ENCODE data around the gene APOL1. TPM values are rescaled to one million over a fixed set of nuclear protein-coding genes. Genes with fewer than 3 reads are reported as not detected.

The APOL1 gene
- total and polyA plus RNA-seq, 3 experiments from 2014 or later = 25.6 to 34.3 (median 32.8) TPM

DNA sequence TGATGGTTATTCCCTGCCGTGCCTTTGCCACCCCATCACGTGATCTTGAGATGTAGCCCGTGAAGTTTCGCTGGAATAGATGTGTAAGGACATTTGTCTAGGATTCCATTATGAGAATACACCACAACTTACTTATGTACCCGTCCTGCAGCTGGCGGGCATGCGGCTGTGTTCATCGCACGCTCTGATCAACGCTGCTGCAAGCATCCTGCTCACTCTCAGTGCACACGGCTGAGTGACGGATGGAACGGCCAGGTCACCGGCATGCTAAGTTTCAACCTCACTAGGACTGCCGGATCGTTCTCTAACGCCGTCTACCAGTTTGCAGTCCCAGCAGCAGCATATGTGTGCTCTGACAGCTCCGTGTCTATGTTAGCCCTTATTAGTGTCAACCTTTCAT, 44.6 kb downstream of the APOL1 start:
- no peaks in the 10 kb centered on the region for H3K27me3 ChIP-seq (ENCODE audit: insufficient read depth, low read length, poor library complexity, severe bottlenecking)
- H3K9me3 ChIP-seq (ENCODE audit: low read length) = no peaks in the 10 kb centered on the region
- Mint-ChIP-seq H3K27ac (peak overlapping the region in 6 of 8 donors; percentile 4 to 83 (median 75)), H3K9me3 (no peaks in the 10 kb centered on the region), H3K4me1 (peaks cover 23 to 39% (median 31%) of the 10 kb centered on the region in 3 donors), H3K27me3 (peaks cover 0 to 4% of the 10 kb centered on the region in 2 donors), H3K36me3 (peaks cover 13 to 98% (median 28%) of the 10 kb centered on the region in 3 donors), H3K4me3 (no peak overlapping the region)
- ChIA-PET POLR2A (interaction anchor here (0.6 kb wide), 1 partner anchor 8 kb away, joined by 3 read pairs; no protein-coding TSS in a partner anchor), CTCF (interaction anchor here (0.9 to 6.3 kb wide), 5 partner anchors 16 to 189 kb away, joined by 3 to 116 read pairs (median 4); no protein-coding TSS in a partner anchor)
- no peak for DNase-seq
- H3K4me1 ChIP-seq (ENCODE audit: insufficient read depth, low read length) = peaks cover 10% of the 10 kb centered on the region
- H3K27ac ChIP-seq (ENCODE audit: low read depth, low read length) = no peak overlapping the region
- no peak overlapping the region for H3K4me3 ChIP-seq (ENCODE audit: low read length)
- H3K36me3 ChIP-seq (ENCODE audit: insufficient read depth, low read length) = peaks cover 98% of the 10 kb centered on the region

DNA sequence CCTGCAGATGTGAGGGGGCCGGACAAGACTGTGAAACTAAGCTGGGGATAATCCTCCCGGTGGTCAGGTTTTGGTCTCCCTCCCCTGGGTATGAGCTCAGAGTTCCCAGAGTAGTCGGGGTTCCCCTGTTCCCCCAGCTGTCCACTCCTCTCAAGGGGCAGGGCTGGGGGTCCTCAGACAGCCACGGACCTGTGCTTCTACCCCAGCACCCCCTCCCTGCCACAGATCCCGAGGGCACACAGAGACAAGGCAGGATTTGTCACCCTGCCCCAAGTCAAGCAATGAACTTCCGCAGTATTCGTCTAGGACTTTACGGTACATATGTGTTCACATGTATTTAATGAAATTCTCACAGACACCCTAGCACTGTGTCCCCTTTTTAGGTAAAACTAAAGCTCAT, 45.2 kb downstream of the APOL1 start:
- POLR2A ChIA-PET = interaction anchor here (0.6 to 1.2 kb wide), 2 partner anchors 9 to 34 kb away, joined by 3 to 5 read pairs; no protein-coding TSS in a partner anchor
- H3K36me3 ChIP-seq (ENCODE audit: insufficient read depth, low read length) = peaks cover 98% of the 10 kb centered on the region
- Mint-ChIP-seq H3K4me3 (peak overlapping the region in 2 of 7 donors; percentile 16 to 23), H3K9me3 (no peaks in the 10 kb centered on the region), H3K27ac (peak overlapping the region in 5 of 8 donors; percentile 17 to 84 (median 80)), H3K27me3 (peaks cover 0 to 3% of the 10 kb centered on the region in 2 donors), H3K4me1 (peaks cover 19 to 34% (median 25%) of the 10 kb centered on the region in 3 donors), H3K36me3 (peaks cover 13 to 99% (median 24%) of the 10 kb centered on the region in 3 donors)
- no peak for DNase-seq
- no peaks in the 10 kb centered on the region for H3K27me3 ChIP-seq (ENCODE audit: insufficient read depth, low read length, poor library complexity, severe bottlenecking)
- no peak overlapping the region for H3K4me3 ChIP-seq (ENCODE audit: low read length)
- H3K9me3 ChIP-seq (ENCODE audit: low read length) = no peaks in the 10 kb centered on the region
- H3K4me1 ChIP-seq (ENCODE audit: insufficient read depth, low read length) = peaks cover 10% of the 10 kb centered on the region
- CTCF ChIA-PET = interaction anchor here (0.9 to 6.3 kb wide), 11 partner anchors 15 to 189 kb away, joined by 3 to 116 read pairs (median 4); partner anchors contain the start of gene APOL2
- H3K27ac ChIP-seq (ENCODE audit: low read depth, low read length) = no peak overlapping the region

DNA sequence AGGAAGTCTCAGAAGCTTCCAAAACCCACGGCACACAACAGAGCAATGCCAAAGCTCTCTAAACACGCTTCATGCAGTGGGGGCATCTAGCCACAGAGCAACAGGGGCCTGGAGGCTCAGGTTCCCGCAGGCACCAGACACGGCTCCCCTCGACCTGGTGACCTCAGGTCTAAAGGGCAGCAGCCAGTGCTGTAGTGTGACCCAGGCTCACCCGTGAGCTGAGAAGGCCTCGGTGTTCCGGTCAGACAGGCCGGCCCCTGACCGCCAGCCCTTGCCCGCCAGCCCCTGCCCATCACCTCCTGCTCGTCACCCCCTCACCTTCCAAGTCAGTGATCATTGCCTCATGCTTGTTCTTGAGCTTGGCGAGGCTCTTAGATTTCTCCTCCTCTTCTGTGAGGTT, 45.7 kb downstream of the APOL1 start:
- H3K4me1 ChIP-seq (ENCODE audit: insufficient read depth, low read length) = peaks cover 10% of the 10 kb centered on the region
- peaks cover 19 to 33% (median 20%) of the 10 kb centered on the region in 3 donors for H3K4me1 Mint-ChIP-seq
- H3K27ac Mint-ChIP-seq = peak overlapping the region in 5 of 8 donors; percentile 17 to 84 (median 72)
- no peaks in the 10 kb centered on the region for H3K9me3 Mint-ChIP-seq
- no peaks in the 10 kb centered on the region for H3K27me3 ChIP-seq (ENCODE audit: insufficient read depth, low read length, poor library complexity, severe bottlenecking)
- H3K36me3 Mint-ChIP-seq = peaks cover 13 to 98% (median 24%) of the 10 kb centered on the region in 3 donors
- H3K36me3 ChIP-seq (ENCODE audit: insufficient read depth, low read length) = peaks cover 97% of the 10 kb centered on the region
- H3K27me3 Mint-ChIP-seq = peaks cover 0 to 3% of the 10 kb centered on the region in 2 donors
- H3K27ac ChIP-seq (ENCODE audit: low read depth, low read length) = no peak overlapping the region
- POLR2A ChIA-PET = interaction anchor here (1.0 to 1.2 kb wide), 2 partner anchors 9 to 34 kb away, joined by 5 read pairs; no protein-coding TSS in a partner anchor
- no peak overlapping the region for H3K4me3 ChIP-seq (ENCODE audit: low read length)
- no peak for DNase-seq
- CTCF ChIA-PET = interaction anchor here (0.8 to 6.3 kb wide), 12 partner anchors 15 to 188 kb away, joined by 3 to 116 read pairs (median 4); partner anchors contain the start of gene APOL2
- H3K9me3 ChIP-seq (ENCODE audit: low read length) = no peaks in the 10 kb centered on the region
- H3K4me3 Mint-ChIP-seq = peak overlapping the region in 1 of 7 donors; percentile 16

DNA sequence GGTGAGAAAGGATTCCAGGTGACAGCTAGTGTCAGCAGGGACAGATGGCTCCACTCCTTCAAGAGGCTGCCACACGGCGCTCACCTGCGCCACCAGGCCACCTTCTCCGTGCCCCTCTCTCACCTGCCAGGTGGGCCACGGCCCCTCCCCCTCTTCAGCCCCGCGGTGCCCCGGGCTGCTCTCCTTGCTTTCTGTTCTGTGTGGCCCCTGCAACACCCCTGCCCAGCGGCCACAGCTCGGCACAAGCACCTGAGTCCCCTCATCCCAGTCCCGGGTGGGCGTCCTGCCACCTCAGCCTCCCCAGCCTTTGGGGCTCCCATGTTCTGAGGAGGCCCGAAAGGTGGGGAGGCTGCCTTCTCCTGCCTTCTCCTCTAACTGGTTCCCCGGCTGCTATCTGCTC, 46.4 kb downstream of the APOL1 start:
- peaks cover 16 to 29% (median 16%) of the 10 kb centered on the region in 3 donors for H3K4me1 Mint-ChIP-seq
- peaks cover 12 to 98% (median 23%) of the 10 kb centered on the region in 3 donors for H3K36me3 Mint-ChIP-seq
- no peaks in the 10 kb centered on the region for H3K9me3 Mint-ChIP-seq

DNA sequence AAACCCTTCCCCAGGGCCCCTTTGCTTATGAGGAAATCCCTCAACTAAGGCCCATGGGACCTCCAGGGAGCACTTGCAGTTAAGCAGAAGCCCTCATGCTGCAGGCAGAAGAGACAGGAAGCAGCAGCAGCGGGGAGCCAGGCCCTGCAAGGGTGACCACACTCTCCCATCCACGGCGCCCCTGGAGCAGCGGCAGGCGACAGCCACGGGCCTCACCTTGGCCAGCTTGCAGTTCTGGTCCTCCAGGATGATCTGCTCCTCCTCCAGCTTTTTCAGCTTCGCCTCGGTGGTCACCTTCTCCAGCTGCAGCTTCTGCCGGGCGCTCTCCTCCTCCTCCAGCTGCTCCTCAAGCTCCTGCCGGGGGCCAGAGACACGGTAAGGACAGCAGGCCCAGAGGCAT, 47.0 kb downstream of the APOL1 start:
- Mint-ChIP-seq H3K27ac (peak overlapping the region in 2 of 8 donors; percentile 61 to 86), H3K27me3 (peaks cover 0 to 3% of the 10 kb centered on the region in 2 donors), H3K9me3 (no peaks in the 10 kb centered on the region), H3K4me1 (peaks cover 13 to 23% (median 13%) of the 10 kb centered on the region in 3 donors), H3K36me3 (peaks cover 8 to 99% (median 21%) of the 10 kb centered on the region in 3 donors), H3K4me3 (peak overlapping the region in 1 of 7 donors; percentile 36)
- ChIA-PET POLR2A (interaction anchor here (0.7 kb wide), 1 partner anchor 25 kb away, joined by 3 read pairs; no protein-coding TSS in a partner anchor), CTCF (interaction anchor here (1.2 to 6.3 kb wide), 14 partner anchors 13 to 187 kb away, joined by 3 to 116 read pairs (median 12); partner anchors contain the start of gene APOL2)
- no peaks in the 10 kb centered on the region for H3K27me3 ChIP-seq (ENCODE audit: insufficient read depth, low read length, poor library complexity, severe bottlenecking)
- DNase-seq = no peak
- H3K4me1 ChIP-seq (ENCODE audit: insufficient read depth, low read length) = peaks cover 10% of the 10 kb centered on the region
- H3K27ac ChIP-seq (ENCODE audit: low read depth, low read length) = no peak overlapping the region
- no peak overlapping the region for H3K4me3 ChIP-seq (ENCODE audit: low read length)
- peaks cover 97% of the 10 kb centered on the region for H3K36me3 ChIP-seq (ENCODE audit: insufficient read depth, low read length)
- H3K9me3 ChIP-seq (ENCODE audit: low read length) = no peaks in the 10 kb centered on the region

More for the DNA sequence above, 46.4 kb downstream of the APOL1 start:
- H3K27ac ChIP-seq (ENCODE audit: low read depth, low read length) = no peak overlapping the region
- CTCF ChIA-PET = interaction anchor here (0.8 to 6.3 kb wide), 11 partner anchors 14 to 188 kb away, joined by 3 to 116 read pairs (median 4); partner anchors contain the start of gene APOL2
- H3K36me3 ChIP-seq (ENCODE audit: insufficient read depth, low read length) = peaks cover 97% of the 10 kb centered on the region
- DNase-seq = no peak
- POLR2A ChIA-PET = interaction anchor here (1.0 to 1.2 kb wide), 2 partner anchors 9 to 33 kb away, joined by 5 read pairs; no protein-coding TSS in a partner anchor
- Mint-ChIP-seq H3K27me3 (peaks cover 0 to 3% of the 10 kb centered on the region in 2 donors), H3K4me3 (no peak overlapping the region), H3K27ac (peak overlapping the region in 3 of 8 donors; percentile 36 to 84 (median 80))
- H3K4me1 ChIP-seq (ENCODE audit: insufficient read depth, low read length) = peaks cover 10% of the 10 kb centered on the region
- H3K27me3 ChIP-seq (ENCODE audit: insufficient read depth, low read length, poor library complexity, severe bottlenecking) = no peaks in the 10 kb centered on the region
- H3K9me3 ChIP-seq (ENCODE audit: low read length) = no peaks in the 10 kb centered on the region
- H3K4me3 ChIP-seq (ENCODE audit: low read length) = no peak overlapping the region

DNA sequence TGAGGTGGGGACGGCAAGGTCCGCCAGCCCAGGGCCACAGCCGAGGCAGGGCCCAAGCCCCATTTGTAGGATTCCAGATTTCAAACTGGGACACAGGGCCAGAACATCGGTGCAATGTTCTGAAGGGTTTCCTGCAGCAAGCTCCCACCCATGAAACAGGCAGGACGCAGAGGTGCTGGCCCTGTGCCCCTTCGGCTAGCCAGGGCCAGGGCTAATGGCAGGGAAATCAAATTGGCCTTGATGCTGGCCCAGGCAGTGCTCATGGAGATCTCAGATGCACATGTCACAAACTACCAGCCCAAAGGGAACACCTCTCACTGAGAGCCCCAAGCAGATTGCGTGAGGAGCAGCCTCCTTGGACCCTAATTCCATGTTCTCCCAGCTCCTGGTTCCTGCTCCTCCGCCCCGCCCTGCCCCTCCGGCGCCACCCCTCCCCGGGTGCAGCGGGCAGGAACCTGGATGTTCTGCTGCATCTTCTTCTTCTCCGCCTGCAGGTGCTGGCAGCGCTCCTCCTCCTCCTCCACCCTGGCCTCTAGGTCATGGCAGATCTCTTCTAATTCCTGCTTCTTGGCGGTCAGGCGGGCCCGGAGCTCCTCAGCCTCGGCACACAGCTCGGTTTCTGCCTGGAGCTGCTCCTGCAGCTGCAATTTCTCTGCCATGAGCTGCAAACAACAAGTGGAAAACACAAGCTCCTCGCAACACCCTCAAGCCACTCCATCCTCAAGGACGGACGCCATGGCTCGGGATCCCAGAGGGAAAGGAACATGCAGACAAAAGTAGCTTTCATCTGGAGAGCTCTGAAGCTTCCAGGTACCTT, 47.7 kb downstream of the APOL1 start:
- H3K9me3 Mint-ChIP-seq = no peaks in the 10 kb centered on the region
- no peak for DNase-seq
- ChIA-PET CTCF (interaction anchor here (0.6 to 6.3 kb wide), 35 partner anchors 8 to 186 kb away, joined by 3 to 116 read pairs (median 7); partner anchors contain the start of gene APOL2), POLR2A (interaction anchor here (0.7 to 1.5 kb wide), 7 partner anchors 11 to 174 kb away, joined by 3 to 5 read pairs (median 3); partner anchors contain the start of gene MYH9)
- H3K27ac Mint-ChIP-seq = peak overlapping the region in 7 of 8 donors; percentile 29 to 91 (median 59)
- Histone ChIP-seq H3K4me3 (ENCODE audit: low read length) (no peak overlapping the region), H3K36me3 (ENCODE audit: insufficient read depth, low read length) (peaks cover 97% of the 10 kb centered on the region), H3K27me3 (ENCODE audit: insufficient read depth, low read length, poor library complexity, severe bottlenecking) (no peaks in the 10 kb centered on the region), H3K27ac (ENCODE audit: low read depth, low read length) (no peak overlapping the region), H3K9me3 (ENCODE audit: low read length) (no peaks in the 10 kb centered on the region), H3K4me1 (ENCODE audit: insufficient read depth, low read length) (peaks cover 10% of the 10 kb centered on the region)
- peaks cover 8 to 99% (median 20%) of the 10 kb centered on the region in 3 donors for H3K36me3 Mint-ChIP-seq
- H3K4me1 Mint-ChIP-seq = peaks cover 11 to 20% (median 13%) of the 10 kb centered on the region in 3 donors
- no peak overlapping the region for H3K4me3 Mint-ChIP-seq
- peaks cover 0 to 3% of the 10 kb centered on the region in 2 donors for H3K27me3 Mint-ChIP-seq

DNA sequence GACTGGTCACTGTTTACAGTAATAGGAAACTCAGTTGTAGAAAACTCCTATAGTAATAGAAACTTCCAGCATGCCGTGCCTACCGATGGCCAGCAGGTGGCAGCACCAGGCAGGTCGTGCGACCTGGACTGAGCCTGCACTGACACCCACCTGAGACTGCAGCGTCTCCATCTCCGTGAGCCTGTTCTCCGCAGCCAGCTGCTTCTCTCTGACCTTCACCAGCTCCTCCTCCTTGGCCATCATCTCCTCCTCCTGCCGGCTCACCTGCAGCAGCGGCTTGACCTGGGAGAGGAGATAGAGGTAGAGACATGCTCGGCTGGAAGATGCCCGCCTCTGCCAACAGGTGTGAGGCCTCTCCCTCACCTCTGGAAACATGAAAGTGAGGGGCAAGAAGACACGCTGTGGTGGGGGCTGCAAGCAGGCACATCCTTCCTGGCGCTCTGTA, 48.5 kb downstream of the APOL1 start:
- H3K36me3 Mint-ChIP-seq = peaks cover 4 to 99% (median 19%) of the 10 kb centered on the region in 3 donors

More for the DNA sequence above, 48.5 kb downstream of the APOL1 start:
- Histone ChIP-seq H3K36me3 (ENCODE audit: insufficient read depth, low read length) (peaks cover 98% of the 10 kb centered on the region), H3K9me3 (ENCODE audit: low read length) (no peaks in the 10 kb centered on the region), H3K27ac (ENCODE audit: low read depth, low read length) (no peak overlapping the region), H3K4me1 (ENCODE audit: insufficient read depth, low read length) (peaks cover 10% of the 10 kb centered on the region), H3K27me3 (ENCODE audit: insufficient read depth, low read length, poor library complexity, severe bottlenecking) (no peaks in the 10 kb centered on the region), H3K4me3 (ENCODE audit: low read length) (no peak overlapping the region)
- peaks cover 11 to 16% (median 13%) of the 10 kb centered on the region in 3 donors for H3K4me1 Mint-ChIP-seq
- CTCF ChIA-PET = interaction anchor here (0.8 to 6.3 kb wide), 38 partner anchors 9 to 186 kb away, joined by 3 to 116 read pairs (median 6); no protein-coding TSS in a partner anchor
- peak overlapping the region; percentile 37 to 91 (median 79) for H3K27ac Mint-ChIP-seq
- DNase-seq = peak; percentile 73 to 87 (median 78)
- POLR2A ChIA-PET = interaction anchor here (0.8 to 1.5 kb wide), 7 partner anchors 12 to 173 kb away, joined by 3 to 5 read pairs (median 3); partner anchors contain the start of gene MYH9
- no peaks in the 10 kb centered on the region for H3K9me3 Mint-ChIP-seq
- peak overlapping the region in 2 of 7 donors; percentile 43 to 85 for H3K4me3 Mint-ChIP-seq
- H3K27me3 Mint-ChIP-seq = peaks cover 0 to 3% of the 10 kb centered on the region in 2 donors

All from CD8-positive, alpha-beta memory T cell (primary cell).